HepG2 (cell line): ENCODE data around the gene FLYWCH1. TPM values are rescaled to one million over a fixed set of nuclear protein-coding genes. Genes with fewer than 3 reads are reported as not detected.

Experiments used
- ATAC-seq: fragments of 200-7000 bp; cut with Tn5 transposase; 3 replicates; pipeline ENCODE4 v1.9.1; 2020; ENCODE audit warnings: mild to moderate bottlenecking, moderate library complexity
- BruUV-seq: library from RNA; stranded (reverse); fragments of 400-500 nt; replicated peaks from 2 replicates; lab custom pipeline; 2021; lab: Mats Ljungman, UMichigan
- CTCF ChIA-PET: fragments of 300-600 bp; formaldehyde crosslinking; extraction: SDS; loops from one replicate; lab custom pipeline; 2021; ENCODE audit warnings: low total read pairs, inconsistent platforms, low intra/inter-chr PET ratio; lab: Yijun Ruan, JAX
- POLR2A ChIA-PET: fragments of 350-600 bp; sonication (Branson Sonifier 250); formaldehyde crosslinking; loops from one replicate; lab custom pipeline; 2020; ENCODE audit warnings: antibody characterized with exemption, inconsistent platforms; lab: Yijun Ruan, JAX
- DNase-seq: peaks from one replicate; pipeline ENCODE4 v3.0.0-alpha.2; 2015; ENCODE audit warnings: low spot score
- FAIRE-seq: peaks from 3 replicates; lab custom pipeline; 2011; peaks lifted over from hg19 to GRCh38; lab: Jason Lieb, UNC
- H2AFZ ChIP-seq: one replicate; pipeline ENCODE4 v1.6.1; 2011; ENCODE audit warnings: low read length, inconsistent platforms
- H3K27ac ChIP-seq: fragments of 300-600 bp; 3 replicates; pipeline ENCODE4 v1.8.0; 2011; ENCODE audit warnings: mixed run types, mild to moderate bottlenecking, mixed read lengths, low read length, inconsistent platforms; ENCODE audit not compliant: insufficient read depth; ENCODE audit errors: extremely low read length
- H3K27me3 ChIP-seq, 2 experiments: fragments of 200-600 bp in 1 of 2; 2 replicates in 1 of 2; 3 replicates in 1 of 2; pipeline versions ENCODE4 v1.6.0 to v1.8.0; 2011; ENCODE audit warnings: low read length in 2 of 2, mild to moderate bottlenecking in 2 of 2, moderate library complexity in 2 of 2, inconsistent platforms in 1 of 2; ENCODE audit not compliant: insufficient read depth in 2 of 2, control insufficient read depth in 1 of 2
- H3K36me3 ChIP-seq, 2 experiments: fragments of 200-600 bp in 1 of 2; replicated peaks in 1 of 2; 2 replicates in 1 of 2; 3 replicates in 1 of 2; pipeline versions ENCODE4 v1.5.1 to v1.8.0; 2011; ENCODE audit warnings: low read length in 2 of 2, inconsistent platforms in 1 of 2; ENCODE audit not compliant: insufficient read depth in 2 of 2, control insufficient read depth in 1 of 2
- H3K4me1 ChIP-seq: 2 replicates; pipeline ENCODE4 v1.5.1; 2012; ENCODE audit warnings: low read length, inconsistent platforms; ENCODE audit not compliant: insufficient read depth
- H3K4me2 ChIP-seq: 2 replicates; pipeline ENCODE4 v1.6.0; 2011; ENCODE audit warnings: low read depth, low read length, inconsistent platforms
- H3K4me3 ChIP-seq, 3 experiments: fragments of 200-600 bp in 1 of 3; sonication (generic), shearing (Covaris generic) in 1 of 3; replicated peaks in 1 of 3; 2 replicates each; pipeline ENCODE4 v1.5.1; 2011 to 2016; ENCODE audit warnings: low read length in 3 of 3, inconsistent platforms in 2 of 3, low read depth in 2 of 3, mild to moderate bottlenecking in 2 of 3, control low read depth in 1 of 3, mixed read lengths in 1 of 3; ENCODE audit not compliant: insufficient read depth in 1 of 3
- H3K79me2 ChIP-seq: one replicate; pipeline ENCODE4 v1.6.1; 2011; ENCODE audit warnings: low read length, inconsistent platforms; ENCODE audit not compliant: insufficient read depth
- H3K9ac ChIP-seq: 2 replicates; pipeline ENCODE4 v1.6.0; 2011; ENCODE audit warnings: mild to moderate bottlenecking, low read depth, low read length, inconsistent platforms; ENCODE audit not compliant: insufficient read depth
- H3K9me3 ChIP-seq: 2 replicates; pipeline ENCODE4 v1.5.1; 2012; ENCODE audit warnings: mild to moderate bottlenecking, low read length
- H4K20me1 ChIP-seq: 2 replicates; pipeline ENCODE4 v1.6.0; 2011; ENCODE audit warnings: inconsistent platforms, mild to moderate bottlenecking, low read length, moderate library complexity; ENCODE audit not compliant: insufficient read depth
- ATF7 ChIP-seq, 2 experiments: fragments of 450-650 bp in 1 of 2; sonication (generic) in 1 of 2; formaldehyde crosslinking in 1 of 2; IDR thresholded peaks; 2 replicates each; pipeline versions ENCODE4 v1.4.0 to v1.6.1; 2016 to 2020; ENCODE audit warnings: antibody characterized with exemption in 1 of 2, mild to moderate bottlenecking in 1 of 2, missing genetic modification reagents in 1 of 2
- NCOR1 ChIP-seq: fragments of 200-600 bp; sonication (generic); IDR thresholded peaks from 2 replicates; pipeline ENCODE4 v1.7.0; 2017; ENCODE audit warnings: antibody characterized with exemption, low read length, borderline replicate concordance
- POLR2A ChIP-seq, 2 experiments: IDR thresholded peaks; 2 replicates each; pipeline ENCODE4 v1.6.1; 2011; ENCODE audit warnings: low read depth in 2 of 2, low read length in 2 of 2, mild to moderate bottlenecking in 1 of 2, moderate library complexity in 1 of 2; ENCODE audit not compliant: insufficient read depth in 1 of 2
- RBAK ChIP-seq: sonication (generic); formaldehyde crosslinking; IDR thresholded peaks from 2 replicates; pipeline ENCODE4 v1.5.1; 2020; ENCODE audit warnings: mild to moderate bottlenecking, missing genetic modification reagents
- ZNF20 ChIP-seq: sonication (generic); formaldehyde crosslinking; IDR thresholded peaks from 2 replicates; pipeline ENCODE4 v1.4.0; 2020; ENCODE audit warnings: mild to moderate bottlenecking, moderate library complexity, missing genetic modification reagents
- ZNF550 ChIP-seq: sonication (generic); formaldehyde crosslinking; IDR thresholded peaks from 2 replicates; pipeline ENCODE4 v1.4.0; 2020; ENCODE audit warnings: mild to moderate bottlenecking, missing genetic modification reagents, borderline replicate concordance
- ZNF672 ChIP-seq: sonication (generic); formaldehyde crosslinking; IDR thresholded peaks from 2 replicates; pipeline ENCODE4 v1.8.1; 2022; ENCODE audit warnings: missing genetic modification reagents
- ZNF773 ChIP-seq: sonication (generic); formaldehyde crosslinking; IDR thresholded peaks from 2 replicates; pipeline ENCODE4 v1.4.0; 2020; ENCODE audit warnings: missing genetic modification reagents, borderline replicate concordance
- ZNF788 ChIP-seq: sonication (generic); formaldehyde crosslinking; IDR thresholded peaks from 2 replicates; pipeline ENCODE4 v1.5.0; 2020; ENCODE audit warnings: mild to moderate bottlenecking, missing genetic modification reagents, borderline replicate concordance
- WGBS: methylation state at CpG from one replicate; pipeline ENCODE4 v1.1.6; 2017; ENCODE audit warnings: low lambda C conversion rate; 5-methylcytosine and 5-hydroxymethylcytosine counted together
- in situ Hi-C: cut with HindIII; loops from 2 replicates; pipeline ENCODE4 v1.10.0; 2017; ENCODE audit warnings: low pct_unique_long_range_greater_than_20kb; ENCODE audit not compliant: extremely low pct_ligation_motif_present
- intact Hi-C: fragments of 100-400 bp; cut with micrococcal nuclease; formaldehyde crosslinking; loops from one replicate; pipeline ENCODE4 v1.10.0; 2022; ENCODE audit not compliant: unreplicated experiment
- polyA plus RNA-seq, 8 experiments: library from polyadenylated mRNA; depleted of rRNA in 3 of 8; stranded (reverse) in 7 of 8; unstranded in 1 of 8; fragments of >200 nt; fragmentation: Illumina TruSeq in 4 of 8; extraction: Trizol in 4 of 8; gene quantifications; 2 replicates each; pipeline versions ENCODE4 v1.2.1 to v1.2.3, GENCODE V29; 2011 to 2016; ENCODE audit warnings: low read depth in 4 of 8, missing spikeins in 1 of 8, mixed read lengths in 1 of 8; ENCODE audit not compliant: insufficient read depth in 1 of 8
- total RNA-seq, 5 experiments: library from RNA; depleted of rRNA; stranded (reverse); fragments of >200 nt; fragmentation: Illumina TruSeq; extraction: Trizol; gene quantifications; 2 replicates each; pipeline ENCODE4 v1.2.3, GENCODE V29; 2016; ENCODE audit warnings: low read depth in 1 of 5
- TF ChIP-seq, protein P1 (sequence below): sonication (generic); formaldehyde crosslinking; IDR thresholded peaks from 2 replicates; pipeline ENCODE4 v1.4.0; 2020; ENCODE audit warnings: mild to moderate bottlenecking, missing genetic modification reagents
- TF ChIP-seq, protein P2 (sequence below): sonication (generic); formaldehyde crosslinking; IDR thresholded peaks from 2 replicates; pipeline ENCODE4 v1.5.1; 2020; ENCODE audit warnings: mild to moderate bottlenecking, missing genetic modification reagents, moderate library complexity
- TF ChIP-seq, protein P3 (sequence below): sonication (generic); formaldehyde crosslinking; IDR thresholded peaks from 2 replicates; pipeline ENCODE4 v1.5.0; 2020; ENCODE audit warnings: missing genetic modification reagents
- TF ChIP-seq, protein P4 (sequence below): IDR thresholded peaks from 2 replicates; pipeline ENCODE4 v1.6.1; 2016; ENCODE audit warnings: missing compliant biosample characterization, missing genetic modification reagents, borderline replicate concordance

Gene FLYWCH1
- total and polyA plus RNA-seq, 2 of the 13 experiments (the other 11 are each of a cell fraction or from before 2014, with no cell fraction given): 7.3 to 12.4 TPM

DNA sequence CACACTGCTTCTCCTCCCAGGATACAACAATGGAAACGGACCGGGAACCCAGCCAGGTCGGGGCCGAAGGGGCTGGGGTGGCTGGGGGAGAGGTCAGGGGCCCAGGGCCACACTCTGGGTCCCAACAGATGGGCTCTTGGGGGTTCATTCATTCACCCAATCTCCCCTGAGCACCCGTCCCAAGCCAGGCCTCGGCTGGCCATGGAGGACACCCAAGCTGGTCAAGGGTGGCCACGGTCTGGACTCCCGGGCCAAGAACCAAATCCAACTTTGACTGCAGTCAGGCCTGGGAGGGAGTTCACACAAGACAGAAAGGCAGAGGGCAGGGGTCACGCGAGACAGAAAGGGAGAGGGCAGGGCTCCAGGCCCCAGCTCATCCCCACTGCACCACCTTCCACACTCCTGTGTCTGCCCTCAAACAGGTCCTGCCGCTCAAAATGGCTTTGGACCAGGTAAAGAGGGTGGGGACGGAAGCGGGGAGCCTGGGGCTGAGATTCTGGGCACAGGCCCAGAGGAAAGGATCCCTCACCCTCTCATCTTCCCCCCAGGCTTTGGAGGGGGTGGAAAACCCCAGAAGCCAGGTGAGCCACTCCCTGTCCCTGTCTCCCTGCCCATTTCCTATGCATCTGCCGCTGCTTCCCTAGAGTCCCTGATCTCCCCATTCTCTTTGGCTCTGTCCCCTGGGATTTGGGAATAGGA is 80.8 kb downstream of the FLYWCH1 start:
- no peaks in the 10 kb centered on the region for H4K20me1 ChIP-seq
- POLR2A ChIA-PET: interaction anchor here (1.5 kb wide), 1 partner anchor 12 kb away, joined by 6 read pairs; the partner anchor contains the start of gene PKMYT1
- H3K4me1 ChIP-seq: peaks cover 16% of the 10 kb centered on the region; the same call in 1 of the 2 replicates
- TF ChIP-seq POLR2A (IDR thresholded peaks at IDR 0.05; ENCODE audit: insufficient read depth in 1 of 2, low read depth in 2 of 2, low read length in 2 of 2): no peak
- TF ChIP-seq, protein P1, sequence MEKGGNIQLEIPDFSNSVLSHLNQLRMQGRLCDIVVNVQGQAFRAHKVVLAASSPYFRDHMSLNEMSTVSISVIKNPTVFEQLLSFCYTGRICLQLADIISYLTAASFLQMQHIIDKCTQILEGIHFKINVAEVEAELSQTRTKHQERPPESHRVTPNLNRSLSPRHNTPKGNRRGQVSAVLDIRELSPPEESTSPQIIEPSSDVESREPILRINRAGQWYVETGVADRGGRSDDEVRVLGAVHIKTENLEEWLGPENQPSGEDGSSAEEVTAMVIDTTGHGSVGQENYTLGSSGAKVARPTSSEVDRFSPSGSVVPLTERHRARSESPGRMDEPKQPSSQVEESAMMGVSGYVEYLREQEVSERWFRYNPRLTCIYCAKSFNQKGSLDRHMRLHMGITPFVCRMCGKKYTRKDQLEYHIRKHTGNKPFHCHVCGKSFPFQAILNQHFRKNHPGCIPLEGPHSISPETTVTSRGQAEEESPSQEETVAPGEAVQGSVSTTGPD (CRISPR knock-in tag): no peak
- TF ChIP-seq ZNF550 (CRISPR knock-in tag): no peak
- CTCF ChIA-PET: no interaction called here
- no peak overlapping the region for H3K4me2 ChIP-seq
- BruUV-seq: no TSS peak
- intact Hi-C loops: no loop called here
- H3K4me3 ChIP-seq: no peak overlapping the region
- WGBS: 47% methylated on average over 9 of the region's 14 CpGs
- no peak overlapping the region for H3K9ac ChIP-seq
- DNase-seq (no peak), ATAC-seq (no peak), FAIRE-seq (no peak)
- no peaks in the 10 kb centered on the region for H3K79me2 ChIP-seq
- peaks cover 11 to 28% of the 10 kb centered on the region in 2 experiments; a peak in 4 of 5 replicates for H3K27me3 ChIP-seq
- no peaks in the 10 kb centered on the region for H3K9me3 ChIP-seq
- in situ Hi-C loops: no loop called here
- H2AFZ ChIP-seq: no peak overlapping the region
- no peak overlapping the region for H3K27ac ChIP-seq
- H3K36me3 ChIP-seq: no peaks in the 10 kb centered on the region

DNA sequence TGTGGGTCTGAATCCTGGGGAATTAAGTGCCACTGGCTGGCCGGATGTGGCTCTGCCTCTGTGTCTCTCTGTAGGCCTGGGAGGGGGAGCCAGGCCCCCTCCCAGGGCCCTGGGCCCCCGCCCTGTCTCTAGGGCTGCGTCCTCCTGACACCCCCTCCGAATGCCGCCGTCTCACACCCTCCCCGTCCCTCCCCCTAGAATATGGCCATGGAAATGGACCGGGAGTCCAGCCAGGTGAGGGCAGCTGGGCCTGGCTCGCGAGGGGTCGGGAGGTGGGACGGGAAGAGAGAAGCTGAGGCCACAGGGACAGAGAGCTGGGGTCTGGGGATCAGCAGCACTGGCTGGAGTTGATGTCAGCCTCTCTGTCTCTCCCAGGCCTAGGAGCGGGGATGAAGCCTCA is 84.6 kb downstream of the FLYWCH1 start:
- no TSS peak for BruUV-seq
- Histone ChIP-seq H3K27me3 (peaks cover 0 to 3% of the 10 kb centered on the region in 2 experiments; a peak in 1 of 5 replicates), H2AFZ (no peak overlapping the region), H3K4me1 (peaks cover 24% of the 10 kb centered on the region), H3K27ac (no peak overlapping the region), H3K4me2 (no peak overlapping the region), H3K9me3 (no peaks in the 10 kb centered on the region), H3K79me2 (no peaks in the 10 kb centered on the region), H3K4me3 (no peak overlapping the region), H4K20me1 (no peaks in the 10 kb centered on the region), H3K36me3 (no peaks in the 10 kb centered on the region), H3K9ac (no peak overlapping the region)
- intact Hi-C loops (no loop called here), in situ Hi-C loops (no loop called here)
- FAIRE-seq (no peak), DNase-seq (no peak), ATAC-seq (no peak)
- CTCF ChIA-PET: no interaction called here
- WGBS: 71% methylated on average over 11 of the region's 13 CpGs
- POLR2A ChIA-PET: no interaction called here
- TF ChIP-seq ZNF672 (CRISPR knock-in tag) (no peak), ZNF788 (no peak), ZNF20 (CRISPR knock-in tag) (no peak), NCOR1 (no peak), ZNF773 (CRISPR knock-in tag) (no peak), ATF7 (IDR thresholded peaks at IDR 0.05) (no peak), ATF7 (CRISPR knock-in tag; IDR thresholded peaks at IDR 0.05) (no peak), RBAK (no peak)
- TF ChIP-seq, protein P2, sequence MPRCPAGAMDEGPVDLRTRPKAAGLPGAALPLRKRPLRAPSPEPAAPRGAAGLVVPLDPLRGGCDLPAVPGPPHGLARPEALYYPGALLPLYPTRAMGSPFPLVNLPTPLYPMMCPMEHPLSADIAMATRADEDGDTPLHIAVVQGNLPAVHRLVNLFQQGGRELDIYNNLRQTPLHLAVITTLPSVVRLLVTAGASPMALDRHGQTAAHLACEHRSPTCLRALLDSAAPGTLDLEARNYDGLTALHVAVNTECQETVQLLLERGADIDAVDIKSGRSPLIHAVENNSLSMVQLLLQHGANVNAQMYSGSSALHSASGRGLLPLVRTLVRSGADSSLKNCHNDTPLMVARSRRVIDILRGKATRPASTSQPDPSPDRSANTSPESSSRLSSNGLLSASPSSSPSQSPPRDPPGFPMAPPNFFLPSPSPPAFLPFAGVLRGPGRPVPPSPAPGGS (CRISPR knock-in tag): no peak
- TF ChIP-seq, protein P3, sequence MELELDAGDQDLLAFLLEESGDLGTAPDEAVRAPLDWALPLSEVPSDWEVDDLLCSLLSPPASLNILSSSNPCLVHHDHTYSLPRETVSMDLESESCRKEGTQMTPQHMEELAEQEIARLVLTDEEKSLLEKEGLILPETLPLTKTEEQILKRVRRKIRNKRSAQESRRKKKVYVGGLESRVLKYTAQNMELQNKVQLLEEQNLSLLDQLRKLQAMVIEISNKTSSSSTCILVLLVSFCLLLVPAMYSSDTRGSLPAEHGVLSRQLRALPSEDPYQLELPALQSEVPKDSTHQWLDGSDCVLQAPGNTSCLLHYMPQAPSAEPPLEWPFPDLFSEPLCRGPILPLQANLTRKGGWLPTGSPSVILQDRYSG (CRISPR knock-in tag): no peak
- TF ChIP-seq, protein P4, sequence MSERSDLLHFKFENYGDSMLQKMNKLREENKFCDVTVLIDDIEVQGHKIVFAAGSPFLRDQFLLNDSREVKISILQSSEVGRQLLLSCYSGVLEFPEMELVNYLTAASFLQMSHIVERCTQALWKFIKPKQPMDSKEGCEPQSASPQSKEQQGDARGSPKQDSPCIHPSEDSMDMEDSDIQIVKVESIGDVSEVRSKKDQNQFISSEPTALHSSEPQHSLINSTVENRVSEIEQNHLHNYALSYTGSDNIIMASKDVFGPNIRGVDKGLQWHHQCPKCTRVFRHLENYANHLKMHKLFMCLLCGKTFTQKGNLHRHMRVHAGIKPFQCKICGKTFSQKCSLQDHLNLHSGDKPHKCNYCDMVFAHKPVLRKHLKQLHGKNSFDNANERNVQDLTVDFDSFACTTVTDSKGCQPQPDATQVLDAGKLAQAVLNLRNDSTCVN (CRISPR knock-in tag): no peak
